HG03060 (cell line): ENCODE measurements around the gene AMBRA1.
"Not testable (repeated sequence)": the region's sequence is repeated elsewhere in the genome, so short reads cannot be mapped to it uniquely, and the experiment has no call there.

Experiments
- ATAC-seq: cut with Tn5 transposase; IDR thresholded peaks from one replicate; pipeline ENCODE4 v1.9.1; 2021; ENCODE audit warnings: low read depth, moderate number of reproducible peaks; ENCODE audit not compliant: unreplicated experiment

The AMBRA1 gene

GRCh38 chr11:46387919-46388618, 205.8 kb downstream of the AMBRA1 start:
- ATAC-seq = no peak

- ATAC-seq = no peak
Measured at GRCh38 chr11:46387456-46387855, 206.4 kb downstream of the AMBRA1 start.

- no peak for ATAC-seq
Measured at GRCh38 chr11:46386674-46387073, 207.1 kb downstream of the AMBRA1 start.

- ATAC-seq = no peak
Measured at GRCh38 chr11:46386005-46386578, 207.7 kb downstream of the AMBRA1 start.

GRCh38 chr11:46385169-46386004, 208.4 kb downstream of the AMBRA1 start:
- no peak for ATAC-seq

GRCh38 chr11:46383974-46384701, 209.7 kb downstream of the AMBRA1 start:
- no peak for ATAC-seq

- ATAC-seq = no peak
Measured at GRCh38 chr11:46383404-46383758, 210.4 kb downstream of the AMBRA1 start.

- ATAC-seq = no peak
Measured at GRCh38 chr11:46382646-46383403, 211.0 kb downstream of the AMBRA1 start.

GRCh38 chr11:46381819-46382645, 211.8 kb downstream of the AMBRA1 start:
- ATAC-seq = no peak

- ATAC-seq = no peak
Measured at GRCh38 chr11:46381048-46381818, 212.6 kb downstream of the AMBRA1 start, which contains the start of gene MDK. TSS of gene MDK (plus strand) at chr11:46381669. CDS start at chr11:46382058, 389 bp downstream.

GRCh38 chr11:46380340-46381047, 213.3 kb downstream of the AMBRA1 start:
- ATAC-seq = no peak

GRCh38 chr11:46379482-46380293, 214.1 kb downstream of the AMBRA1 start:
- ATAC-seq = not testable (repeated sequence)

- no peak for ATAC-seq
Measured at GRCh38 chr11:46378811-46379481, 214.9 kb downstream of the AMBRA1 start.

GRCh38 chr11:46378296-46378695, 215.5 kb downstream of the AMBRA1 start:
- ATAC-seq = no peak

- no peak for ATAC-seq
Measured at GRCh38 chr11:46377831-46378230, 216.0 kb downstream of the AMBRA1 start.

GRCh38 chr11:46377290-46377689, 216.5 kb downstream of the AMBRA1 start:
- ATAC-seq = no peak
